Astrocyte of the cerebellum (primary cell): ENCODE data around the gene TK2.
A peak's percentile ranks its signal among the peaks of the same experiment; 100 is the strongest.

ENCODE experiments used
- DNase-seq: peaks from one replicate; pipeline ENCODE4 v3.0.0-alpha.2; 2011; ENCODE audit warnings: low read depth
- H3K4me3 ChIP-seq: 2 replicates; pipeline ENCODE4 v1.5.1; 2011; ENCODE audit warnings: mild to moderate bottlenecking, low read depth, low read length, moderate library complexity
- CTCF ChIP-seq: IDR thresholded peaks from 2 replicates; pipeline ENCODE4 v1.5.1; 2012; ENCODE audit warnings: low read length, low read depth, moderate library complexity, mild to moderate bottlenecking; ENCODE audit errors: missing control alignments
- in situ Hi-C: cut with HindIII; loops from 2 replicates; pipeline ENCODE4 v1.10.0; 2017; ENCODE audit warnings: low sequenced_read_pairs

Gene TK2

GRCh38 chr16:66528294-66528693, 21.6 kb downstream of the TK2 start:
- no peak for TF ChIP-seq CTCF
- no peak overlapping the region for H3K4me3 ChIP-seq
- in situ Hi-C loops: no loop called here
- no peak for DNase-seq

- DNase-seq: no peak
- no peak for TF ChIP-seq CTCF
- in situ Hi-C loops: no loop called here
- H3K4me3 ChIP-seq: no peak overlapping the region
Measured at GRCh38 chr16:66525396-66526180, 24.3 kb downstream of the TK2 start.

- no peak overlapping the region for H3K4me3 ChIP-seq
- DNase-seq: no peak
- in situ Hi-C loops: no loop called here
- no peak for TF ChIP-seq CTCF
Measured at GRCh38 chr16:66524601-66525164, 25.2 kb downstream of the TK2 start.

- no peak for DNase-seq
- TF ChIP-seq CTCF: no peak
- in situ Hi-C loops: no loop called here
- no peak overlapping the region for H3K4me3 ChIP-seq
Measured at GRCh38 chr16:66523861-66524354, 26.0 kb downstream of the TK2 start.

- no peak for TF ChIP-seq CTCF
- in situ Hi-C loops: no loop called here
- H3K4me3 ChIP-seq: no peak overlapping the region
- DNase-seq: no peak
Measured at GRCh38 chr16:66522816-66523590, 26.9 kb downstream of the TK2 start.

- peak; percentile 94 for DNase-seq
- in situ Hi-C loops: no loop called here
- H3K4me3 ChIP-seq: no peak overlapping the region
- no peak for TF ChIP-seq CTCF
Measured at GRCh38 chr16:66521951-66522771, 27.8 kb downstream of the TK2 start.
